H9 (cell line): ENCODE results near the gene PPP1R14C. TPM values are rescaled to one million over a fixed set of nuclear protein-coding genes. Genes with fewer than 3 reads are reported as not detected.
A peak's percentile ranks its signal among the peaks of the same experiment; 100 is the strongest.

Experiments used
- DNase-seq: peaks from one replicate; pipeline ENCODE4 v3.0.0-alpha.2; 2017
- H2AFZ ChIP-seq: one replicate; pipeline ENCODE4 v1.6.1; 2013; ENCODE audit warnings: mild to moderate bottlenecking, low read length, control low read depth, moderate library complexity
- H2AK5ac ChIP-seq: 2 replicates; pipeline ENCODE4 v1.6.1; 2013; ENCODE audit warnings: low read length, control low read depth, mixed read lengths; ENCODE audit not compliant: insufficient read length
- H2BK120ac ChIP-seq: one replicate; pipeline ENCODE4 v1.6.1; 2013; ENCODE audit warnings: low read depth, mild to moderate bottlenecking, low read length, control low read depth, inconsistent platforms; ENCODE audit not compliant: poor library complexity, severe bottlenecking
- H2BK12ac ChIP-seq: 2 replicates; pipeline ENCODE4 v1.6.1; 2013; ENCODE audit warnings: low read length, control low read depth, mixed read lengths, low read depth; ENCODE audit not compliant: insufficient read length
- H2BK15ac ChIP-seq: 2 replicates; pipeline ENCODE4 v1.6.1; 2013; ENCODE audit warnings: low read depth, low read length, control low read depth
- H2BK20ac ChIP-seq: one replicate; pipeline ENCODE4 v1.6.1; 2013; ENCODE audit warnings: low read depth, mild to moderate bottlenecking, low read length, control low read depth, inconsistent platforms; ENCODE audit not compliant: poor library complexity, severe bottlenecking
- H2BK5ac ChIP-seq: 2 replicates; pipeline ENCODE4 v1.6.1; 2013; ENCODE audit warnings: low read length, control low read depth, mixed read lengths; ENCODE audit not compliant: insufficient read length
- H3K14ac ChIP-seq: 2 replicates; pipeline ENCODE4 v1.6.1; 2013; ENCODE audit warnings: low read length, control low read depth; ENCODE audit not compliant: insufficient read depth
- H3K18ac ChIP-seq: 2 replicates; pipeline ENCODE4 v1.6.1; 2013; ENCODE audit warnings: low read depth, mild to moderate bottlenecking, mixed read lengths, low read length, control low read depth; ENCODE audit not compliant: insufficient read length
- H3K23ac ChIP-seq: 2 replicates; pipeline ENCODE4 v1.6.1; 2013; ENCODE audit warnings: low read length, control low read depth, mixed read lengths, low read depth; ENCODE audit not compliant: insufficient read length
- H3K23me2 ChIP-seq: 2 replicates; pipeline ENCODE4 v1.6.1; 2013; ENCODE audit warnings: low read depth, mild to moderate bottlenecking, mixed read lengths, low read length, control low read depth; ENCODE audit not compliant: insufficient read length, poor library complexity, severe bottlenecking
- H3K27ac ChIP-seq: 2 replicates; pipeline ENCODE4 v1.5.1; 2013; ENCODE audit warnings: low read length, control low read depth, mixed read lengths, low read depth; ENCODE audit not compliant: insufficient read length
- H3K27me3 ChIP-seq: 2 replicates; pipeline ENCODE4 v1.6.1; 2013; ENCODE audit warnings: low read length, control low read depth, inconsistent platforms; ENCODE audit not compliant: insufficient read depth
- H3K4ac ChIP-seq: 2 replicates; pipeline ENCODE4 v1.6.1; 2013; ENCODE audit warnings: low read depth, mild to moderate bottlenecking, control low read depth, inconsistent platforms, low read length, moderate library complexity
- H3K4me1 ChIP-seq: 2 replicates; pipeline ENCODE4 v1.6.1; 2013; ENCODE audit warnings: low read length, control low read depth, inconsistent platforms; ENCODE audit not compliant: insufficient read depth
- H3K4me2 ChIP-seq: 2 replicates; pipeline ENCODE4 v1.6.1; 2013; ENCODE audit warnings: low read length, control low read depth, mixed read lengths; ENCODE audit not compliant: insufficient read length, insufficient read depth
- H3K56ac ChIP-seq: 2 replicates; pipeline ENCODE4 v1.6.1; 2013; ENCODE audit warnings: low read depth, mild to moderate bottlenecking, mixed read lengths, low read length, control low read depth; ENCODE audit not compliant: insufficient read length
- H3K79me1 ChIP-seq: 2 replicates; pipeline ENCODE4 v1.6.1; 2013; ENCODE audit warnings: low read depth, mild to moderate bottlenecking, moderate library complexity, low read length, control low read depth, inconsistent platforms; ENCODE audit not compliant: insufficient read depth, poor library complexity, severe bottlenecking
- H3K79me2 ChIP-seq: 2 replicates; pipeline ENCODE4 v1.6.1; 2013; ENCODE audit warnings: low read length, control low read depth, inconsistent platforms; ENCODE audit not compliant: insufficient read depth
- H3K9ac ChIP-seq: 2 replicates; pipeline ENCODE4 v1.6.1; 2013; ENCODE audit warnings: low read length, control low read depth, mixed read lengths; ENCODE audit not compliant: insufficient read length; ENCODE audit errors: extremely low read depth
- H3K9me3 ChIP-seq: one replicate; pipeline ENCODE4 v1.6.1; 2013; ENCODE audit warnings: low read depth, low read length, inconsistent platforms; ENCODE audit not compliant: control insufficient read depth
- H3T11ph ChIP-seq: one replicate; pipeline ENCODE4 v1.6.1; 2013; ENCODE audit warnings: mild to moderate bottlenecking, low read length, control low read depth, inconsistent platforms
- H4K20me1 ChIP-seq: one replicate; pipeline ENCODE4 v1.6.1; 2013; ENCODE audit not compliant: control insufficient read depth, insufficient read length, insufficient read depth
- H4K5ac ChIP-seq: 2 replicates; pipeline ENCODE4 v1.6.1; 2013; ENCODE audit warnings: low read depth, mild to moderate bottlenecking, mixed read lengths, low read length, control low read depth; ENCODE audit not compliant: insufficient read length
- H4K8ac ChIP-seq: replicated peaks from 2 replicates; pipeline ENCODE4 v1.6.1; 2013; ENCODE audit warnings: low read length, control low read depth, mixed read lengths, low read depth; ENCODE audit not compliant: insufficient read length
- H4K91ac ChIP-seq: 2 replicates; pipeline ENCODE4 v1.6.1; 2013; ENCODE audit warnings: low read depth, mild to moderate bottlenecking, moderate library complexity, mixed read lengths, low read length, control low read depth; ENCODE audit not compliant: insufficient read length
- H3K27ac Mint-ChIP-seq, 3 experiments: 2 replicates in 2 of 3; 3 replicates in 1 of 3; pipeline ENCODE4 v1.8.0; 2020 to 2021; ENCODE audit warnings: mixed read lengths in 3 of 3, mild to moderate bottlenecking in 1 of 3, moderate library complexity in 1 of 3
- H3K27me3 Mint-ChIP-seq: 2 replicates; pipeline ENCODE4 v1.8.0; 2021; ENCODE audit warnings: low read depth, mild to moderate bottlenecking, moderate library complexity, mixed read lengths
- H3K36me3 Mint-ChIP-seq, 3 experiments: 2 replicates in 2 of 3; 3 replicates in 1 of 3; pipeline ENCODE4 v1.8.0; 2020 to 2021; ENCODE audit warnings: low read depth in 3 of 3, mixed read lengths in 3 of 3; ENCODE audit not compliant: insufficient read depth in 1 of 3
- H3K4me1 Mint-ChIP-seq, 2 experiments: 2 replicates each; pipeline ENCODE4 v1.8.0; 2020; ENCODE audit warnings: mixed read lengths in 2 of 2
- H3K4me3 Mint-ChIP-seq, 2 experiments: 2 replicates in 1 of 2; 3 replicates in 1 of 2; pipeline ENCODE4 v1.8.0; 2020 to 2021; ENCODE audit warnings: mild to moderate bottlenecking in 2 of 2, mixed read lengths in 2 of 2, moderate library complexity in 1 of 2
- H3K9me3 Mint-ChIP-seq, 2 experiments: 2 replicates in 1 of 2; 3 replicates in 1 of 2; pipeline ENCODE4 v1.8.0; 2020; ENCODE audit warnings: mild to moderate bottlenecking in 2 of 2, mixed read lengths in 2 of 2, moderate library complexity in 1 of 2
- CTCF ChIP-seq: fragments of 200-600 bp; sonication (generic); conservative IDR thresholded peaks from 3 replicates; pipeline ENCODE4 v1.8.0; 2021; ENCODE audit warnings: antibody characterized with exemption, mild to moderate bottlenecking
- WGBS: extraction: QIAGEN DNeasy Blood & Tissue Kit; methylation state at CpG from one replicate; pipeline ENCODE4 v1.1.7; 2013; ENCODE audit warnings: missing lambda C conversion rate, low lambda C conversion rate, mixed read lengths; ENCODE audit not compliant: insufficient read length; ENCODE audit errors: extremely low coverage; 5-methylcytosine and 5-hydroxymethylcytosine counted together
- total RNA-seq: library from RNA; stranded (reverse); gene quantifications from 2 replicates; pipeline ENCODE4 v1.2.1, GENCODE V29; 2021

The PPP1R14C gene
- total RNA-seq, 1 experiment from 2014 or later: 0.37 TPM

DNA sequence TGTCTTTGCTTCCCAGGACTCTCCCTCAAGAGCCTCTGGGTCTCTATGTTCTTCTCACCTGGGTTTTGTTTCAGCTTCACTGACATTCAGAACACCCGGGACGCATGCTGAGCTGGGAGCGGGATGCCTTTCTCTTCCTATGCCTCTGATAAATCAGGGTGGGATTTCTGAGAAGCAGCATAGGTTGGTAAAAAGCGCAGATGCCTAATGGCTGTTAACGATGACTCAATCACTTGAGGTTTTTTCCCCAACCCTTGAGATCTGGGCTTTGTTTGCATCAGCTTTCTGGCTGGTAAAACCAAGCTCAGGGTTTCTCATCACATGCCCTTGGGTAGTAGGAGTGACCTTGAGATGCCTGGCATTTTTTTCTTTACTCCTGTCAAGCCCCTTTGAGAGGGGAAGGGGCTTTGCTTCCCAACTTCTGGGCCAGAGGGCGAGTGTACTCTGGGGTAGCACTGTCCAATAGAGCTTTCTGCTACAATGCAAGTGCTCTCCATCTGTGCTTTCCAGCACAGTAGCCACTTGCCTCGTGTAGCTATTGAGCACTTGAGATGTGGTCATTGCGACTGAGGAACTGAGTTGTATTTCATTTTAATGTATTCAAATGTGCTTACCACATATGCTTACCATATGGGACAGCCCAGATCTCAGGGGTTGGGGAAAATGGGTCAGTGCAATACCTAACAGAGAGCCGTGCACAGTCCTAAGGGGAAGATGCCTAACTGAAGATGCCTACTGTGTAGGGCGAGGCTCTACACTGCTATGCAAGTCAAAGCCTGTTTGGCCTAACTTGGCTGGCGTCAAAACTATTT, 69.1 kb downstream of the PPP1R14C start:
- H3K9ac ChIP-seq: no peak overlapping the region
- TF ChIP-seq CTCF: no peak
- H2BK5ac ChIP-seq: no peak overlapping the region
- no peaks in the 10 kb centered on the region for H3K36me3 Mint-ChIP-seq
- peaks cover 0 to 6% of the 10 kb centered on the region in 2 experiments; a peak in 3 of 4 replicates for H3K4me1 Mint-ChIP-seq
- no peak overlapping the region for H3K27ac Mint-ChIP-seq
- no CpG with 5 or more reads among the region's 11 CpGs for WGBS
- H3K4me1 ChIP-seq: 0 out of 2 replicates have a peak, but pooled peaks cover 4% of the 10 kb centered on the region
- no peak overlapping the region for H4K8ac ChIP-seq
- no peak overlapping the region for H3K4ac ChIP-seq
- no peaks in the 10 kb centered on the region for H3K79me2 ChIP-seq
- H3K9me3 Mint-ChIP-seq: no peaks in the 10 kb centered on the region
- no peak overlapping the region for H4K5ac ChIP-seq
- no peak overlapping the region for H3K27ac ChIP-seq
- no peak overlapping the region for H3K23ac ChIP-seq
- H2BK15ac ChIP-seq: no peak overlapping the region
- no peak overlapping the region for H2AFZ ChIP-seq
- H3K18ac ChIP-seq: no peak overlapping the region
- no peak overlapping the region for H3K14ac ChIP-seq
- H2BK120ac ChIP-seq: no peak overlapping the region
- no peak overlapping the region for H2AK5ac ChIP-seq
- H2BK12ac ChIP-seq: no peak overlapping the region
- no peak overlapping the region for H2BK20ac ChIP-seq
- no peak overlapping the region for H4K91ac ChIP-seq
- H3T11ph ChIP-seq: no peak overlapping the region
- no peak overlapping the region for H3K4me3 Mint-ChIP-seq
- no peak overlapping the region for H3K4me2 ChIP-seq
- no peaks in the 10 kb centered on the region for H3K9me3 ChIP-seq
- no peaks in the 10 kb centered on the region for H4K20me1 ChIP-seq
- peaks cover 38% of the 10 kb centered on the region for H3K27me3 Mint-ChIP-seq
- H3K56ac ChIP-seq: no peak overlapping the region
- H3K79me1 ChIP-seq: no peaks in the 10 kb centered on the region
- peak; percentile 20 for DNase-seq
- H3K27me3 ChIP-seq: no peaks in the 10 kb centered on the region
- H3K23me2 ChIP-seq: no peaks in the 10 kb centered on the region
